ENCODE data around the gene FMN1.

FMN1 gene

DNA sequence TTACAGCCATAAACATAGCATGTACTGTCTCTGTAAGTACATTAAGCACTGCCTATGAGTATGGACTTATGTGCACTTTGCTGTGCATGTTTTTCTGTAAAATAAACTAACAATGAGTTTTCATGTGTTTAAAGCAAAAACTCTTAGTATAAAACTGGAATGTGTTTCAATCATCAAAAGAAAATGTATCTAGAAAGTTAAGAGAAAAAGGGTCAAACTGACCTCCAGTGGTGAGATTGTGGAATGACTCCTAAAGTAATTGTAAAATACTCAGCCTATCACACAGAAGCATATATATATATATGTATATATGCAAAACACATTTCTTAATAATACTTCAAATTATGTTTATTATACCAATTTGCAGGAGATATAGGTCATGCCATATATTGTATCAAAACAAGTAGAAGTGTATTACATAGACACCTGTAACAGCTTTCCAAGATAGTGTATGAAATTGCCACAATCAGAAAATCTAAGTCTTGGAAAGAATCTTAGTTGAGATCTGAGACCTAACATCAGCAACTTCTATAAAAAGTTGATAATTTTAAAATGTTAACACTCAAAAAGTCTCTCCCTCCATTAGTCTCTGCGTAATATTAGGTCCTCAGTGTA lies 199.6 kb downstream of the FMN1 start:
- H3K4me3 ChIP-seq (ENCODE audit: low read length in 2 of 2), result no peak overlapping the region
- H3K9ac ChIP-seq (ENCODE audit: low read depth in 1 of 2, low read length in 2 of 2), result no peak overlapping the region
- H3K36me3 ChIP-seq (ENCODE audit: control insufficient read depth in 2 of 2, insufficient read depth in 2 of 2, low read length in 2 of 2), result no peaks in the 10 kb centered on the region
- H3K27ac ChIP-seq (ENCODE audit: low read depth in 2 of 2, low read length in 2 of 2), result no peak overlapping the region
- H3K4me1 ChIP-seq (ENCODE audit: control insufficient read depth in 2 of 2, insufficient read depth in 2 of 2, low read length in 2 of 2), result no peaks in the 10 kb centered on the region
- no peaks in the 10 kb centered on the region for H3K27me3 ChIP-seq (ENCODE audit: control insufficient read depth in 2 of 2, insufficient read depth in 2 of 2, low read length in 2 of 2)
- H3K9me3 ChIP-seq (ENCODE audit: control insufficient read depth in 2 of 2, low read length in 2 of 2), result no peaks in the 10 kb centered on the region

- Histone ChIP-seq H3K9me3 (ENCODE audit: control insufficient read depth in 2 of 2, low read length in 2 of 2) (no peaks in the 10 kb centered on the region), H3K27ac (ENCODE audit: low read depth in 2 of 2, low read length in 2 of 2) (no peak overlapping the region), H3K36me3 (ENCODE audit: control insufficient read depth in 2 of 2, insufficient read depth in 2 of 2, low read length in 2 of 2) (no peaks in the 10 kb centered on the region), H3K4me3 (ENCODE audit: low read length in 2 of 2) (no peak overlapping the region), H3K9ac (ENCODE audit: low read depth in 1 of 2, low read length in 2 of 2) (no peak overlapping the region), H3K27me3 (ENCODE audit: control insufficient read depth in 2 of 2, insufficient read depth in 2 of 2, low read length in 2 of 2) (no peaks in the 10 kb centered on the region), H3K4me1 (ENCODE audit: control insufficient read depth in 2 of 2, insufficient read depth in 2 of 2, low read length in 2 of 2) (no peaks in the 10 kb centered on the region)
Observed at GRCh38 chr15:32993285-32993684, 201.2 kb downstream of the FMN1 start.

DNA sequence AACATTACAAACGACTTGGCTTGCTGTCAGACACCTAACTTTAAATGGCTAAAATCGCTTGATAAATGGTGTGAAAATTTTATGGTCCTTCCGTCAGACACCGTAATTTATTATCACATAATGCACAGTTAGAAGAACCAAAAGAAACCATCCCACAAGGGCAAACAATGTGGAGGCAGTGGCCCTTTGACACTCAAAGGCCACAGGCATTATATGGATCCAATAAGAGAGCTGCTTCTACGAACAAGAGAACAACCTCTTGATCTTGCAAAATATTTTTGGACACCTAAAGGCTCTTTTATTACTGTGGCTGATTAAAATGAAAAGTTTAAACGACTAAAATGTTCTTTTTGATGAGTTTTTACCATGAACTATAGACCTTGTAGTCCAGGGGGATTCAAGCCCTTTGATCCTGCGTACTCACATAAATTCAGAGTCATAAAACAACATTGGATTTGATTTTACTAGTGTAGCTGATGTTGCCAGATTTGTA lies 202.8 kb downstream of the FMN1 start:
- Histone ChIP-seq H3K9me3 (ENCODE audit: control insufficient read depth in 2 of 2, low read length in 2 of 2) (no peaks in the 10 kb centered on the region), H3K4me3 (ENCODE audit: low read length in 2 of 2) (no peak overlapping the region), H3K36me3 (ENCODE audit: control insufficient read depth in 2 of 2, insufficient read depth in 2 of 2, low read length in 2 of 2) (no peaks in the 10 kb centered on the region), H3K9ac (ENCODE audit: low read depth in 1 of 2, low read length in 2 of 2) (no peak overlapping the region), H3K4me1 (ENCODE audit: control insufficient read depth in 2 of 2, insufficient read depth in 2 of 2, low read length in 2 of 2) (no peaks in the 10 kb centered on the region), H3K27ac (ENCODE audit: low read depth in 2 of 2, low read length in 2 of 2) (no peak overlapping the region), H3K27me3 (ENCODE audit: control insufficient read depth in 2 of 2, insufficient read depth in 2 of 2, low read length in 2 of 2) (no peaks in the 10 kb centered on the region)

DNA sequence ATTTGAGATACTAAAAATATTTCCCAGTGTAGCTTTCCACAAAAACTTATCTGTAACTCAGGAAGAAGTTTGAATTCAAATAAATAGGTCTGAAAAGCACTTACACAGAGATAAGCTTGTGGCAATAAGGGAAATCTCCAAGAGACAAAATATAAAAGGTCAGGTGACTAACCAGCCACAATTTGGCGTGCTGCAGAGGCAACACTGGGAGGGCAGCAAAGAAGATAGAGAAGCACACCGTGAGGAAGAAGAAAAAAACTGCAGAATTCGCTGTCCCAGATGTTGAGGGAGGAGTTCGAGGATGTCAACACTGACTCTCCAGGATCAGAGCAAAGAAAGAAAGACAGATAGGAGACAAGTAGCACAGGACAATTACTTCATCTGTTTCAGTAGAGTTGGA lies 204.4 kb downstream of the FMN1 start:
- Histone ChIP-seq H3K4me3 (ENCODE audit: low read length in 2 of 2) (no peak overlapping the region), H3K4me1 (ENCODE audit: control insufficient read depth in 2 of 2, insufficient read depth in 2 of 2, low read length in 2 of 2) (no peaks in the 10 kb centered on the region), H3K36me3 (ENCODE audit: control insufficient read depth in 2 of 2, insufficient read depth in 2 of 2, low read length in 2 of 2) (no peaks in the 10 kb centered on the region), H3K9me3 (ENCODE audit: control insufficient read depth in 2 of 2, low read length in 2 of 2) (no peaks in the 10 kb centered on the region), H3K9ac (ENCODE audit: low read depth in 1 of 2, low read length in 2 of 2) (no peak overlapping the region), H3K27ac (ENCODE audit: low read depth in 2 of 2, low read length in 2 of 2) (no peak overlapping the region), H3K27me3 (ENCODE audit: control insufficient read depth in 2 of 2, insufficient read depth in 2 of 2, low read length in 2 of 2) (no peaks in the 10 kb centered on the region)

- H3K4me3 ChIP-seq (ENCODE audit: low read length in 2 of 2), result no peak overlapping the region
- H3K27me3 ChIP-seq (ENCODE audit: control insufficient read depth in 2 of 2, insufficient read depth in 2 of 2, low read length in 2 of 2), result no peaks in the 10 kb centered on the region
- no peaks in the 10 kb centered on the region for H3K36me3 ChIP-seq (ENCODE audit: control insufficient read depth in 2 of 2, insufficient read depth in 2 of 2, low read length in 2 of 2)
- no peaks in the 10 kb centered on the region for H3K9me3 ChIP-seq (ENCODE audit: control insufficient read depth in 2 of 2, low read length in 2 of 2)
- no peak overlapping the region for H3K27ac ChIP-seq (ENCODE audit: low read depth in 2 of 2, low read length in 2 of 2)
- H3K4me1 ChIP-seq (ENCODE audit: control insufficient read depth in 2 of 2, insufficient read depth in 2 of 2, low read length in 2 of 2), result no peaks in the 10 kb centered on the region
- no peak overlapping the region for H3K9ac ChIP-seq (ENCODE audit: low read depth in 1 of 2, low read length in 2 of 2)
Observed at GRCh38 chr15:32987067-32987466, 207.4 kb downstream of the FMN1 start.

DNA sequence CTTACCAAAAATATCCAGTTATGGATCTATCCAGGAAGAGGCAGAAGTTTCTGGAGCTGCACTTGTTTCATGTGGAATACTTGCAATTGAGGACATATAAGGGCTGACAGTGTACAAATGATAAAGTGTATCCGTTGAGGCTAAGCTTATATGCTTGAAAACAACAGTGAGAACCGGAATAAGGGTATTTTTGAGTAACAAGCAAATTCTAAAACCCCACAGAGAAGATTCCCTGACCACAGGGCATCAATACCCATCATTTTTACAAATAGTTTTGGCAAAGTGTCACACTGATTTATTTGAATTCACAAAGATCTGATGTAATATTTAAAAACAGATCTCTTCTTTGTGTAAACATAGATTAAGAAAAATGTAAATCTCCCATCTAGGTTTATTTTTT lies 208.4 kb downstream of the FMN1 start:
- H3K9ac ChIP-seq (ENCODE audit: low read depth in 1 of 2, low read length in 2 of 2), result no peak overlapping the region
- H3K4me1 ChIP-seq (ENCODE audit: control insufficient read depth in 2 of 2, insufficient read depth in 2 of 2, low read length in 2 of 2), result no peaks in the 10 kb centered on the region
- H3K36me3 ChIP-seq (ENCODE audit: control insufficient read depth in 2 of 2, insufficient read depth in 2 of 2, low read length in 2 of 2), result no peaks in the 10 kb centered on the region
- no peak overlapping the region for H3K27ac ChIP-seq (ENCODE audit: low read depth in 2 of 2, low read length in 2 of 2)
- H3K27me3 ChIP-seq (ENCODE audit: control insufficient read depth in 2 of 2, insufficient read depth in 2 of 2, low read length in 2 of 2), result no peaks in the 10 kb centered on the region
- no peaks in the 10 kb centered on the region for H3K9me3 ChIP-seq (ENCODE audit: control insufficient read depth in 2 of 2, low read length in 2 of 2)
- H3K4me3 ChIP-seq (ENCODE audit: low read length in 2 of 2), result no peak overlapping the region

DNA sequence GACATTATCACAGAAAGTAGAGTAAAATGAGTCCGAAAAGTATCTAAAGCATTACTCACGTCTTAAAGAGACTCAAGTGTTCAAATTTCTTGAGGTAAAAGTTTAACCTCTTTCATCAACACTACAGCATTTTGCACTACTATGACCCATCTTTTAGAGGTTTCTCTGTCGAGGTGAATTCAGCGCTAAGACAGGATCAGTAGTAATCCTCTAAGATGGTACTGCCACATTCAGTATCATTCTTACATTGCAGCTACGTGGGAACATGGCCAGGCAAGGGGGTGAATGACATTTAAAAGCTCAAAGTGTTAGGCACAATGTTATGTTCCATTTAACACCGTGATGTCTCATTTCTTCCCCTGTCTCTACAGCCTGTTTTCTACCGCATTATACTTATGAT lies 210.8 kb downstream of the FMN1 start:
- Histone ChIP-seq H3K9me3 (ENCODE audit: control insufficient read depth in 2 of 2, low read length in 2 of 2) (no peaks in the 10 kb centered on the region), H3K4me1 (ENCODE audit: control insufficient read depth in 2 of 2, insufficient read depth in 2 of 2, low read length in 2 of 2) (no peaks in the 10 kb centered on the region)

DNA sequence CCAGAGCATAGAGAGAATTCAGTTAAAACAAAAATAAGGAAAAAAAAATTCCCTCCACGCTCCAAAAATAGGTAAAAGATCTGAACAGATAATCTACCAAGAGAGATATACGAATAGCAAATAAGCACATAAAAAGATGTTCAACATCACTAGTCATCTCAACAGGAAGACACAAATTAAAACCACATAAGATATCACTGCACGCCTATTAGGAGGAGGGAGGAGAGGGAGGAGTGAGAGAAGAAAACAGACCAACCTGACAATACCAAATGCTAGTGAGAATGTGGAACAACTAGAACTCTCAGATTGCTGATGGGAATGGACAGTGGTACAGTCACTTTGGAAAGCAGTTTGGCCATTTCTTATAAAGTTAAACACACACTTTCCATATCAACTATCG lies 212.5 kb downstream of the FMN1 start:
- H3K27me3 ChIP-seq (ENCODE audit: control insufficient read depth in 2 of 2, insufficient read depth in 2 of 2, low read length in 2 of 2), result no peaks in the 10 kb centered on the region
- H3K27ac ChIP-seq (ENCODE audit: low read depth in 2 of 2, low read length in 2 of 2), result no peak overlapping the region
- no peak overlapping the region for H3K4me3 ChIP-seq (ENCODE audit: low read length in 2 of 2)
- H3K9ac ChIP-seq (ENCODE audit: low read depth in 1 of 2, low read length in 2 of 2), result no peak overlapping the region
- no peaks in the 10 kb centered on the region for H3K4me1 ChIP-seq (ENCODE audit: control insufficient read depth in 2 of 2, insufficient read depth in 2 of 2, low read length in 2 of 2)
- H3K36me3 ChIP-seq (ENCODE audit: control insufficient read depth in 2 of 2, insufficient read depth in 2 of 2, low read length in 2 of 2), result no peaks in the 10 kb centered on the region
- no peaks in the 10 kb centered on the region for H3K9me3 ChIP-seq (ENCODE audit: control insufficient read depth in 2 of 2, low read length in 2 of 2)

More for the DNA sequence above, 210.8 kb downstream of the FMN1 start:
- Histone ChIP-seq H3K9ac (ENCODE audit: low read depth in 1 of 2, low read length in 2 of 2) (no peak overlapping the region), H3K36me3 (ENCODE audit: control insufficient read depth in 2 of 2, insufficient read depth in 2 of 2, low read length in 2 of 2) (no peaks in the 10 kb centered on the region), H3K27me3 (ENCODE audit: control insufficient read depth in 2 of 2, insufficient read depth in 2 of 2, low read length in 2 of 2) (no peaks in the 10 kb centered on the region), H3K4me3 (ENCODE audit: low read length in 2 of 2) (no peak overlapping the region), H3K27ac (ENCODE audit: low read depth in 2 of 2, low read length in 2 of 2) (no peak overlapping the region)

GRCh38 chr15:32981536-32981935 lies 213.0 kb downstream of the FMN1 start:
- Histone ChIP-seq H3K9ac (ENCODE audit: low read depth in 1 of 2, low read length in 2 of 2) (no peak overlapping the region), H3K36me3 (ENCODE audit: control insufficient read depth in 2 of 2, insufficient read depth in 2 of 2, low read length in 2 of 2) (no peaks in the 10 kb centered on the region), H3K27ac (ENCODE audit: low read depth in 2 of 2, low read length in 2 of 2) (no peak overlapping the region), H3K27me3 (ENCODE audit: control insufficient read depth in 2 of 2, insufficient read depth in 2 of 2, low read length in 2 of 2) (no peaks in the 10 kb centered on the region), H3K4me3 (ENCODE audit: low read length in 2 of 2) (no peak overlapping the region), H3K9me3 (ENCODE audit: control insufficient read depth in 2 of 2, low read length in 2 of 2) (no peaks in the 10 kb centered on the region), H3K4me1 (ENCODE audit: control insufficient read depth in 2 of 2, insufficient read depth in 2 of 2, low read length in 2 of 2) (no peaks in the 10 kb centered on the region)

DNA sequence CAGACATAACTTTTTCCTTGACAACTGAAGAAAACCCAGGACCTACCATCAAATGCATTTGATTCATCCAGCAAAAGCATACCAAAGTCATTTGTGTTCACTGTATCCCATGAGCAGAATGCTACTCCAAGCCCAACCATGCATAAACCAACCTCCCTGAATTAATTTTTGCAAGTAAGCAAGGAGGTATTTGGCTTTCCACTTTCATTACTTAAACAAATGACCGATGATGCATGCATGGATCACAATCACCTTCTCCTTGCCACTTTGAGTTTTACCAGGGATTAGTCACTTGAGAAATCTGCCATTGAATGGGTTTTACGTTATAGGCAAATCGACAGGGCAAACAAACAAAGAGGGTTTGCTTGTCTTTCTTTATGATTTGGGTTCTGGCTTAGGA lies 214.8 kb downstream of the FMN1 start:
- H3K4me1 ChIP-seq (ENCODE audit: control insufficient read depth in 2 of 2, insufficient read depth in 2 of 2, low read length in 2 of 2), result no peaks in the 10 kb centered on the region
- H3K9me3 ChIP-seq (ENCODE audit: control insufficient read depth in 2 of 2, low read length in 2 of 2), result no peaks in the 10 kb centered on the region
- H3K27me3 ChIP-seq (ENCODE audit: control insufficient read depth in 2 of 2, insufficient read depth in 2 of 2, low read length in 2 of 2), result no peaks in the 10 kb centered on the region
- no peak overlapping the region for H3K9ac ChIP-seq (ENCODE audit: low read depth in 1 of 2, low read length in 2 of 2)
- H3K36me3 ChIP-seq (ENCODE audit: control insufficient read depth in 2 of 2, insufficient read depth in 2 of 2, low read length in 2 of 2), result no peaks in the 10 kb centered on the region
- H3K4me3 ChIP-seq (ENCODE audit: low read length in 2 of 2), result no peak overlapping the region
- H3K27ac ChIP-seq (ENCODE audit: low read depth in 2 of 2, low read length in 2 of 2), result no peak overlapping the region

DNA sequence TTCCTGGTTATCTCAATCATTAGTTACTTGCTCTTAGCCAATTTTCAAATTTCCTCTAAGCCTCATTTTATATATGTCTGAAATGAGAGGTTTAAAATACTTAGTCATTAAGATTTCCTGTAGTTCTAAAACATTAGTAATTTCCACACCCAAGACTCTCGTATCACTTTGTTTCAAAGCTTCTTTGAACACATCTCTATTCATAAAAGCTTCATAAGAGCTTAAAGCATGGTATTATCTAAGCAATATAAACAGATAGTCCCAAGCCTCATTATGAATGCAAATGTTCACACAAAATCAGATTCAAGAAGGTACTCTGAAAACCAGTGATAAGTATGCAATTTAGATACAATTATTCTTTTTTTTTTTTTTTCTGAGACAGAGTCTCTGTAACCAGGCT lies 217.0 kb downstream of the FMN1 start:
- no peaks in the 10 kb centered on the region for H3K9me3 ChIP-seq (ENCODE audit: control insufficient read depth in 2 of 2, low read length in 2 of 2)
- no peaks in the 10 kb centered on the region for H3K36me3 ChIP-seq (ENCODE audit: control insufficient read depth in 2 of 2, insufficient read depth in 2 of 2, low read length in 2 of 2)
- H3K27me3 ChIP-seq (ENCODE audit: control insufficient read depth in 2 of 2, insufficient read depth in 2 of 2, low read length in 2 of 2), result no peaks in the 10 kb centered on the region
- H3K27ac ChIP-seq (ENCODE audit: low read depth in 2 of 2, low read length in 2 of 2), result no peak overlapping the region
- no peak overlapping the region for H3K9ac ChIP-seq (ENCODE audit: low read depth in 1 of 2, low read length in 2 of 2)
- H3K4me3 ChIP-seq (ENCODE audit: low read length in 2 of 2), result no peak overlapping the region
- H3K4me1 ChIP-seq (ENCODE audit: control insufficient read depth in 2 of 2, insufficient read depth in 2 of 2, low read length in 2 of 2), result no peaks in the 10 kb centered on the region
